Stimulated activated CD8-positive, alpha-beta memory T cell treated with anti-CD3 and anti-CD28 coated beads, Interleukin-2, amount 100 ng/mL, for 48 hours (primary cell): ENCODE measurements around the gene FXYD3.

Experiments
- DNase-seq, 2 donors: peaks; one replicate each; pipeline ENCODE4 v3.0.0-alpha.2; 2020; ENCODE audit warnings: low read depth in 2 of 2

FXYD3 gene

GRCh38 chr19:35106291-35106583 is 9.4 kb upstream of the FXYD3 start:
- no peak for DNase-seq

- DNase-seq, result no peak
Measured at GRCh38 chr19:35106898-35107541, 8.6 kb upstream of the FXYD3 start.

- no peak for DNase-seq
Measured at GRCh38 chr19:35107545-35107944, 8.1 kb upstream of the FXYD3 start.

- DNase-seq, result no peak
Measured at GRCh38 chr19:35108730-35109129, 6.9 kb upstream of the FXYD3 start.

- no peak for DNase-seq
Measured at GRCh38 chr19:35109395-35110112, 6.1 kb upstream of the FXYD3 start.

GRCh38 chr19:35110974-35111373 is 4.6 kb upstream of the FXYD3 start:
- no peak for DNase-seq

GRCh38 chr19:35112995-35113688 is 2.5 kb upstream of the FXYD3 start:
- no peak for DNase-seq

- peak; percentile 52 to 70 for DNase-seq
Measured at GRCh38 chr19:35114353-35115176, 1.1 kb upstream of the FXYD3 start.

GRCh38 chr19:35116072-35116801 is 614 bp downstream of the FXYD3 start:
- no peak for DNase-seq

GRCh38 chr19:35117116-35117515 is 1.5 kb downstream of the FXYD3 start:
- no peak for DNase-seq

GRCh38 chr19:35117799-35118198 is 2.2 kb downstream of the FXYD3 start:
- no peak for DNase-seq

GRCh38 chr19:35118268-35119020 is 2.8 kb downstream of the FXYD3 start:
- no peak for DNase-seq

- DNase-seq, result no peak
Measured at GRCh38 chr19:35119091-35119490, 3.5 kb downstream of the FXYD3 start.

GRCh38 chr19:35119578-35120155 is 4.0 kb downstream of the FXYD3 start:
- DNase-seq, result no peak

- no peak for DNase-seq
Measured at GRCh38 chr19:35120492-35120891, 4.9 kb downstream of the FXYD3 start.

- no peak for DNase-seq
Measured at GRCh38 chr19:35120898-35121297, 5.3 kb downstream of the FXYD3 start.

GRCh38 chr19:35122687-35123551 is 7.3 kb downstream of the FXYD3 start:
- DNase-seq, result no peak

- no peak for DNase-seq
Measured at GRCh38 chr19:35123573-35123972, 8.0 kb downstream of the FXYD3 start.
